HCT116 (cell line): ENCODE measurements around the gene MID1. TPM values are rescaled to one million over a fixed set of nuclear protein-coding genes. Genes with fewer than 3 reads are reported as not detected.

Experiments used
- ATAC-seq: fragments of 200-7000 bp; cut with Tn5 transposase; 2 replicates; pipeline ENCODE4 v1.9.1; 2020; ENCODE audit warnings: mild to moderate bottlenecking, moderate library complexity
- BruUV-seq: library from RNA; stranded (reverse); fragments of 400-500 nt; replicated peaks from 2 replicates; lab custom pipeline; 2021; lab: Mats Ljungman, UMichigan
- CTCF ChIA-PET: fragments of 300-600 bp; sonication (Branson Sonifier 250); formaldehyde crosslinking; loops from one replicate; lab custom pipeline; 2021; ENCODE audit warnings: antibody characterized with exemption; lab: Charles Lee
- POLR2A ChIA-PET: fragments of 300-600, 350-600 bp; sonication (Branson Sonifier 250); formaldehyde crosslinking; loops from one replicate; lab custom pipeline; 2021; ENCODE audit warnings: antibody characterized with exemption; lab: Charles Lee
- RAD21 ChIA-PET, 2 experiments: fragments of 300-600 bp; sonication (Branson Sonifier 250); formaldehyde crosslinking; loops; one replicate each; lab custom pipeline; 2023; ENCODE audit warnings: low total read pairs in 2 of 2; ENCODE audit not compliant: uncharacterized antibody in 2 of 2, unreplicated experiment in 2 of 2, low non-redundant PET in 1 of 2; lab: Charles Lee
- DNase-seq: peaks from one replicate; pipeline ENCODE4 v3.0.0-alpha.2; 2010; ENCODE audit warnings: low read depth, low spot score
- H2AFZ ChIP-seq: fragments of 200-600 bp; shearing (Covaris generic), sonication (generic); 2 replicates; pipeline ENCODE4 v1.6.1; 2017; ENCODE audit warnings: low read depth, mixed run types, mixed read lengths, antibody characterized with exemption, low read length; ENCODE audit not compliant: poor library complexity, severe bottlenecking
- H3K27ac ChIP-seq: 2 replicates; pipeline ENCODE4 v1.5.1; 2012; ENCODE audit warnings: low read depth, low read length
- H3K27me3 ChIP-seq: fragments of 200-600 bp; sonication (generic); 2 replicates; pipeline ENCODE4 v1.6.1; 2016; ENCODE audit warnings: mixed run types, low read length, mixed read lengths; ENCODE audit not compliant: insufficient read depth
- H3K36me3 ChIP-seq, 2 experiments: fragments of 200-500 bp in 1 of 2; fragments of 200-600 bp in 1 of 2; sonication (Bioruptor generic) in 1 of 2; sonication (generic) in 1 of 2; 2 replicates each; pipeline versions ENCODE4 v1.5.1 to v1.6.1; 2014 to 2016; ENCODE audit warnings: low read length in 2 of 2, inconsistent platforms in 1 of 2, mixed read lengths in 1 of 2, mixed run types in 1 of 2; ENCODE audit not compliant: insufficient read depth in 2 of 2, control insufficient read depth in 1 of 2
- H3K4me1 ChIP-seq, 2 experiments: fragments of 200-600 bp in 1 of 2; sonication (generic) in 1 of 2; 2 replicates each; pipeline versions ENCODE4 v1.5.1 to v1.6.1; 2012 to 2017; ENCODE audit warnings: low read length in 2 of 2, inconsistent platforms in 1 of 2, mild to moderate bottlenecking in 1 of 2, mixed read lengths in 1 of 2, mixed run types in 1 of 2, moderate library complexity in 1 of 2; ENCODE audit not compliant: insufficient read depth in 2 of 2, control insufficient read depth in 1 of 2
- H3K4me2 ChIP-seq: fragments of 200-600 bp; sonication (generic); 2 replicates; pipeline ENCODE4 v1.6.1; 2017; ENCODE audit warnings: mixed run types, low read length, mixed read lengths
- H3K4me3 ChIP-seq, 2 experiments: fragments of 200-600 bp in 1 of 2; sonication (generic) in 1 of 2; replicated peaks in 1 of 2; 2 replicates each; pipeline ENCODE4 v1.5.1; 2011 to 2016; ENCODE audit warnings: low read length in 2 of 2, control low read depth in 1 of 2, low read depth in 1 of 2, mild to moderate bottlenecking in 1 of 2, mixed read lengths in 1 of 2, mixed run types in 1 of 2
- H3K79me2 ChIP-seq: fragments of 200-600 bp; sonication (generic); 2 replicates; pipeline ENCODE4 v1.6.1; 2017; ENCODE audit warnings: mild to moderate bottlenecking, mixed run types, low read length, moderate library complexity, mixed read lengths; ENCODE audit not compliant: insufficient read depth
- H3K9ac ChIP-seq: fragments of 200-600 bp; sonication (generic); 2 replicates; pipeline ENCODE4 v1.6.1; 2016; ENCODE audit warnings: low read length, mixed read lengths
- H3K9me2 ChIP-seq: fragments of 200-600 bp; sonication (generic), shearing (Covaris generic); 2 replicates; pipeline ENCODE4 v1.6.1; 2017; ENCODE audit warnings: mixed run types, mild to moderate bottlenecking, moderate library complexity; ENCODE audit not compliant: insufficient read depth
- H3K9me3 ChIP-seq, 2 experiments: fragments of 200-500 bp in 1 of 2; fragments of 200-600 bp in 1 of 2; sonication (Bioruptor generic) in 1 of 2; sonication (generic) in 1 of 2; 2 replicates each; pipeline ENCODE4 v1.6.1; 2014 to 2017; ENCODE audit warnings: low read length in 2 of 2, mixed read lengths in 2 of 2, inconsistent platforms in 1 of 2, low read depth in 1 of 2, mild to moderate bottlenecking in 1 of 2, mixed run types in 1 of 2, moderate library complexity in 1 of 2; ENCODE audit not compliant: control insufficient read depth in 1 of 2, insufficient read depth in 1 of 2
- H4K20me1 ChIP-seq: fragments of 200-600 bp; sonication (generic), shearing (Covaris generic); 2 replicates; pipeline ENCODE4 v1.6.1; 2017; ENCODE audit warnings: mixed run types, mild to moderate bottlenecking, moderate library complexity; ENCODE audit not compliant: insufficient read depth
- ATF3 ChIP-seq: IDR thresholded peaks from 2 replicates; pipeline ENCODE4 v1.6.1; 2012
- CTCF ChIP-seq, 3 experiments: fragments of 200-600 bp in 1 of 3; sonication (generic) in 1 of 3; IDR thresholded peaks in 2 of 3; conservative IDR thresholded peaks in 1 of 3; 2 replicates each; pipeline ENCODE4 v1.5.1; 2012 to 2017; ENCODE audit warnings: low read depth in 2 of 3, low read length in 2 of 3, antibody characterized with exemption in 1 of 3, borderline replicate concordance in 1 of 3, control low read depth in 1 of 3, mild to moderate bottlenecking in 1 of 3, mixed read lengths in 1 of 3, mixed run types in 1 of 3, moderate library complexity in 1 of 3; ENCODE audit not compliant: insufficient read depth in 1 of 3
- EZH2 ChIP-seq: fragments of 200-600 bp; sonication (generic); IDR thresholded peaks from 2 replicates; pipeline ENCODE4 v1.6.1; 2017; ENCODE audit warnings: antibody characterized with exemption, mixed run types
- FOSL1 ChIP-seq: IDR thresholded peaks from 2 replicates; pipeline ENCODE4 v1.6.1; 2012; ENCODE audit warnings: low read depth
- JUND ChIP-seq: IDR thresholded peaks from 2 replicates; pipeline ENCODE4 v1.6.1; 2012
- MAX ChIP-seq: IDR thresholded peaks from 2 replicates; pipeline ENCODE4 v1.6.1; 2012
- POLR2AphosphoS5 ChIP-seq: IDR thresholded peaks from 2 replicates; pipeline ENCODE4 v1.6.1; 2011; ENCODE audit warnings: mild to moderate bottlenecking, low read depth, low read length, moderate library complexity
- REST ChIP-seq: IDR thresholded peaks from 2 replicates; pipeline ENCODE4 v1.6.1; 2012; ENCODE audit warnings: low read depth
- SIN3A ChIP-seq: IDR thresholded peaks from 2 replicates; pipeline ENCODE4 v1.6.1; 2012; ENCODE audit warnings: low read depth
- SP1 ChIP-seq: IDR thresholded peaks from 2 replicates; pipeline ENCODE4 v1.6.1; 2012; ENCODE audit warnings: low read depth
- YY1 ChIP-seq: IDR thresholded peaks from 2 replicates; pipeline ENCODE4 v1.6.1; 2011; ENCODE audit warnings: low read length, low read depth, moderate library complexity, mild to moderate bottlenecking; ENCODE audit not compliant: insufficient replicate concordance; ENCODE audit errors: extremely low read depth
- ZBTB33 ChIP-seq: IDR thresholded peaks from 2 replicates; pipeline ENCODE4 v1.6.1; 2011; ENCODE audit warnings: mild to moderate bottlenecking, low read length, moderate library complexity; ENCODE audit not compliant: insufficient replicate concordance; ENCODE audit errors: extremely low read depth
- ZFX ChIP-seq: fragments of 450-650 bp; IDR thresholded peaks from 2 replicates; pipeline ENCODE4 v1.6.1; 2017
- intact Hi-C: fragments of 100-400 bp; cut with micrococcal nuclease; formaldehyde crosslinking; loops from 2 replicates; pipeline ENCODE4 v1.10.0; 2022
- total RNA-seq: library from RNA; stranded (reverse); gene quantifications from one replicate; pipeline ENCODE4 v1.2.1, GENCODE V29; 2021; ENCODE audit not compliant: unreplicated experiment

The MID1 gene
- total RNA-seq, 1 experiment from 2014 or later: 48.8 TPM

GRCh38 chrX:10667143-10667542, 46.8 kb upstream of the MID1 start:
- no peak for DNase-seq
- Histone ChIP-seq H2AFZ (no peak overlapping the region), H4K20me1 (no peaks in the 10 kb centered on the region), H3K9ac (no peak overlapping the region), H3K9me3 (no peaks in the 10 kb centered on the region), H3K4me1 (no peaks in the 10 kb centered on the region), H3K79me2 (no peaks in the 10 kb centered on the region), H3K4me3 (no peak overlapping the region), H3K9me2 (no peaks in the 10 kb centered on the region), H3K36me3 (no peaks in the 10 kb centered on the region), H3K4me2 (no peak overlapping the region), H3K27ac (no peak overlapping the region), H3K27me3 (no peaks in the 10 kb centered on the region)
- ATAC-seq: no peak
- TF ChIP-seq SIN3A: no peak
- no peak for TF ChIP-seq EZH2
- TF ChIP-seq SP1: no peak
- TF ChIP-seq ZFX: no peak
- TF ChIP-seq CTCF (IDR thresholded peaks at IDR 0.05 in 2 of 3, conservative IDR thresholded peaks at IDR 0.05 in 1 of 3; ENCODE audit: borderline replicate concordance in 1 of 3, insufficient read depth in 1 of 3, low read depth in 2 of 3, low read length in 2 of 3): no peak
- TF ChIP-seq JUND: no peak
- BruUV-seq: no TSS peak
- CTCF ChIA-PET: no interaction called here
- RAD21 ChIA-PET: no interaction called here
- intact Hi-C loops: no loop called here
- POLR2A ChIA-PET: no interaction called here

GRCh38 chrX:10666102-10666501, 45.7 kb upstream of the MID1 start:
- Histone ChIP-seq H2AFZ (no peak overlapping the region), H3K9me2 (no peaks in the 10 kb centered on the region), H3K4me2 (no peak overlapping the region), H3K9me3 (no peaks in the 10 kb centered on the region), H3K27ac (no peak overlapping the region), H3K27me3 (no peaks in the 10 kb centered on the region), H3K4me1 (no peaks in the 10 kb centered on the region), H3K79me2 (no peaks in the 10 kb centered on the region), H3K4me3 (no peak overlapping the region), H4K20me1 (no peaks in the 10 kb centered on the region), H3K36me3 (no peaks in the 10 kb centered on the region), H3K9ac (no peak overlapping the region)
- ChIA-PET POLR2A (no interaction called here), RAD21 (no interaction called here), CTCF (no interaction called here)
- BruUV-seq: no TSS peak
- intact Hi-C loops: no loop called here
- ATAC-seq: no peak
- no peak for DNase-seq
- TF ChIP-seq ATF3 (no peak), MAX (no peak), EZH2 (no peak), REST (no peak), FOSL1 (no peak), JUND (no peak), POLR2AphosphoS5 (no peak), ZFX (no peak), YY1 (no peak), ZBTB33 (no peak)
